ENCODE measurements around the gene PPDPF. TPM values are rescaled to one million over a fixed set of nuclear protein-coding genes. Genes with fewer than 3 reads are reported as not detected.

Gene PPDPF
- total RNA-seq, 1 donor from 2014 or later: 355 TPM

DNA sequence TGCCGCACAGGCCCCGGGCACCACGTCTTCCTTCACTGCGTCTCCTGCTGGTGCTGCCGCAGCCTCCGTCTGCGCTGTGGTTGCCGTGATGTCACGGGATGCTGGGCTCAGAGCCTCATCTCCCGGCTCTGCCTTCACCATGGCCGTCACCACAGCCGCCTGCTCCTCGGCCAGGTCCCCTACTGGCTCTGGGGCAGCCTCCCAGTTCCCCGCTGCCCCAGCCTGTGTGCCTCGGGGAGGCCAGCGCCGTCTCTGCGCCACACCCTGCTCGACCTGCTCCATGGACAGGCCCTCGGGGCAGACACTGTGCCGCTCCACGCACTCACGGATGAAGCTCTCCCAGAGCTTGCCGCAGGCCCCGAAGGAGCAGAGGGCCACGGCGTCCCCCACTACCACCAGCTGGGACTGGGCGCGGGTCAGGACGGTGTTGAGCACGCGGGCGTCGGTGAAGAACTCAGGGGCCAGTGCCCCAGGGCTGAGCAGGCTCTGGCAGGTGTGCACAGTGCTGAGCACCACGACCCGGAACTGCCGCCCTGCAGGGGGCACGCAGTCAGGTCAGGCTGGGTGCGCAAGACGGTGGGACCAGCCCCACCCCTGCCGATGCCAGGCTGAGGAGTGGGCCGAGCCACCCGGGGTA is 45.3 kb downstream of the PPDPF start:
- no peak for DNase-seq
- Histone ChIP-seq H3K27me3 (no peaks in the 10 kb centered on the region), H3K27ac (no peak overlapping the region), H3K4me3 (no peak overlapping the region), H3K4me1 (peaks cover 8% of the 10 kb centered on the region), H3K9me3 (no peaks in the 10 kb centered on the region), H3K36me3 (peaks cover 39% of the 10 kb centered on the region)
- ATAC-seq: no peak
- intact Hi-C loops (cut with DNase I): no loop called here
- TF ChIP-seq CTCF (IDR thresholded peaks at IDR 0.05): no peak

DNA sequence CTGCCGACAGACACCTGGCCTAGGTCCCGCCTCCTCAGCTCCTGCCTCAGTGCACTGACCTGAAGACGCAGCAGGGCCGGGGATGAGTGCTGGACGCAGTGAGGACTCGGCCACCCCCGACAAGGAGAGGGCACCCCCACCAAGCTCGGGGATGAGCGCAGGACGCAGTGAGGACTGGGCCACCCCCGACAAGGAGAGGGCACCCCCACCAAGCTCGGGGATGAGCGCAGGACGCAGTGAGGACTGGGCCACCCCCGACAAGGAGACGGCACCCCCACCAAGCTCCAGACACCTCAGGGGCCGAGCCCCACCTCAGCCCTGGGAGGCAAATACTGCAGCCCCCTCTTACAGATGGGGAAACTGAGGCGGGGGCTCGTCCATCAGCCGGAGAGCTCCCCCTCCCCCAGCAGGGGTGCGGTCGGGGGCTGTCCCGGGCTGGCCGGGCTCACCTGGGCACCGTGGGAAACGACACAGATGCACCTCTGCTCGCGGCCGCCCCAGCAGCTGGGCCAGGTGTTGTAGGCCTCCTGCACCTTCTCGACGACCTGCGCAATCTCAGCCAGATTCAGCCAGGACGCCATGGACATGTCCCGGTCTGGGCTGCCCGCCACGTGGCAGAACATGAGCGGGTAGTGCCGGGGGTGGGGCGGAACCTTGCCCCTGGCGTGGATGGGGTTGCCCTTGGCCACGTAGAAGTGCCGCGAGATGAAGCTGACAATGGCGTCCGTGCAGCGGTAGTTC is 46.0 kb downstream of the PPDPF start:
- no peaks in the 10 kb centered on the region for H3K27me3 ChIP-seq
- H3K9me3 ChIP-seq: no peaks in the 10 kb centered on the region
- ATAC-seq (no peak), DNase-seq (no peak)
- H3K27ac ChIP-seq: no peak overlapping the region
- no peak for TF ChIP-seq CTCF (IDR thresholded peaks at IDR 0.05)
- no peak overlapping the region for H3K4me3 ChIP-seq
- intact Hi-C loops (cut with DNase I): no loop called here
- H3K36me3 ChIP-seq: peaks cover 32% of the 10 kb centered on the region
- H3K4me1 ChIP-seq: peaks cover 8% of the 10 kb centered on the region

- Histone ChIP-seq H3K4me3 (no peak overlapping the region), H3K4me1 (peaks cover 8% of the 10 kb centered on the region), H3K27ac (no peak overlapping the region), H3K36me3 (peaks cover 27% of the 10 kb centered on the region), H3K9me3 (no peaks in the 10 kb centered on the region), H3K27me3 (no peaks in the 10 kb centered on the region)
- TF ChIP-seq CTCF (IDR thresholded peaks at IDR 0.05): no peak
- ATAC-seq (peak; percentile 10), DNase-seq (no peak)
- intact Hi-C loops (cut with DNase I): no loop called here
These were observed 46.5 kb downstream of the PPDPF start for GRCh38 chr20:63567136-63567385.

- TF ChIP-seq CTCF (IDR thresholded peaks at IDR 0.05): no peak
- Histone ChIP-seq H3K36me3 (peaks cover 27% of the 10 kb centered on the region), H3K4me3 (no peak overlapping the region), H3K27me3 (no peaks in the 10 kb centered on the region), H3K4me1 (peaks cover 10% of the 10 kb centered on the region), H3K27ac (no peak overlapping the region), H3K9me3 (no peaks in the 10 kb centered on the region)
- intact Hi-C loops (cut with DNase I): no loop called here
- peak; percentile 87 for DNase-seq
- ATAC-seq: peak; percentile 64
These were observed 47.0 kb downstream of the PPDPF start for GRCh38 chr20:63567386-63568169.

DNA sequence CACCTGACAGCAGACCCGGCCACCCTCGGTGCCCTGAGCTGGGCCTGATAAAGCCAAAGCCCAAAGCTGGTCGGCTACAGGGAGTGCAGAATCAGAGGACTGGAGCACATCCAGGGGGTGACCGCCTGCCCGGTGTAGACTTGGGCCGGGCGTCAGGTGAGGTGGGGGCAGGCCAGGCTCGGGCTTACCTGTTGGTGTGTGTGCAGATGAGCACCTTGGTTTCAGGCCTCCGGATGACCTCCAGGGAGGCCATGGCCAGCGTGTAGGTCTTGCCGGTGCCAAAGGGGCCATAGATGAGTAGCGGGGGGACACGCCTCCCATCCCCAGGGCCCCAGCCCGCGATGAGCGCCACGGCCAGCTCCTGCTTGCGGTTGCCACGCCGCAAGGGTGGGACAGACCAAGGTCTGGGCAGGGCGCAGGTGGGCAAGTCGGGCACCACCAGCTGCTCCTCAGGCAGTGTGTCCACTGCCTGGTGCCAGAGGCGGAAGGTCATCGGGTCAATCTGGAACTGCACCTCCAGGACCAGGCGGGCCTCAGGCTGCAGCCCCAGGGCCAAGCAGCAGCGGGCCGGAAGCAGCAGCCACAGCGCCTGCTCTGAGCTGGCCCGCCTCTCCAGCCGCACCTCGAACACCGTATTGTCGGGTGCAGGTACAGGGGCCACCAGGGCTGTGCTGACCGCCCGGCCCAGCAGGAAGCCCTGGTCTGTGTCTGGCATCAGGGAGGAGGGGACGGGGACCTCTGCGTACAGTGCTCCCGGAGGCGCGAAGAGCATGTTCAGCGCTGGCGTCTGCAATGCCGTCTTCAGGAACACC is 47.8 kb downstream of the PPDPF start:
- DNase-seq (no peak), ATAC-seq (peak; percentile 0)
- H3K27ac ChIP-seq: no peak overlapping the region

More for the DNA sequence above, 47.8 kb downstream of the PPDPF start:
- peaks cover 21% of the 10 kb centered on the region for H3K36me3 ChIP-seq
- TF ChIP-seq CTCF (IDR thresholded peaks at IDR 0.05): no peak
- H3K4me1 ChIP-seq: peaks cover 18% of the 10 kb centered on the region
- H3K9me3 ChIP-seq: no peaks in the 10 kb centered on the region
- intact Hi-C loops (cut with DNase I): no loop called here
- H3K27me3 ChIP-seq: no peaks in the 10 kb centered on the region
- H3K4me3 ChIP-seq: peak overlapping the region; percentile 8
